ENCODE results near the gene NIM1K.
"Not testable (repeated sequence)": the region's sequence is repeated elsewhere in the genome, so short reads cannot be mapped to it uniquely, and the experiment has no call there.

The NIM1K gene

DNA sequence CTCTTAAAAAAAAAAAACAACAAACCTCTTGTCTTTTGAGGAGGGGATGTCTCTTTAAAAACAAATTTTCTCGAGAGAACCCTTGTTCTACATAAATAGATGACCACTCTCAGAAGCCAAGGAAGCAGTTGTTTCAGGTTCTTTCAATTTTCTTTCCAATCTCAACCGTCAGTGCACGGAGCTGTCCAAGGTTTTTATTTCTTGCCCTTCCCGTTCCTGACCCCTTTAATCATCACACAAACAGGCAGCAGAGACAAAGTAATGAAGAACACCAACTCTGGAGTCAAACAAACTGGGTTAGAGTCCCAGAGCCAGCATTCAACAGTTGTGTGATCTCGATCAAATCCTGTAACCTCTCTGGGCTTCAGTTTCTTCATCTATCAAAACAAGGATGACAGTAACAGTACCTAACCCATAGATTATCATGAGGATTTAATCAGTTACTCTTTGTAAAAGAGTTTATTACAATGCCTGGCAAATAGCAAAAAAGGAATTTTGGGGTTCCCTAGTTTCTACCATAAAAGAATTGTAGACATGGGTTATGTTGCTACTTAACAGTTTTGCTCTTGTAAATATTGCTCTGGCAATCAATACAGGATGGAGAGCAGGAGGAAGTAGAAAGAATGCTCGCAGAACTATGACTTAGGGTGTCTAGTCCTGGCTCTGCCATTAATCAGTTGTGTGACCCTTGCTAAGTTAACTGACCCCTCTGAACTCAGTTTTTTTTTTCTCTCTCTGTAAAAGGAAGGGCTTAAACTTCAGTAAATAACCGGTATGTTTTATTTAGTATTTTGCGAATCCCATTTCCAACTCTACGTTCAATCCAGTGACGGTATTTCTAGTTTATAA is 1.0 kb upstream of the NIM1K start:
- no peak for DNase-seq (ENCODE audit: low spot score)

DNA sequence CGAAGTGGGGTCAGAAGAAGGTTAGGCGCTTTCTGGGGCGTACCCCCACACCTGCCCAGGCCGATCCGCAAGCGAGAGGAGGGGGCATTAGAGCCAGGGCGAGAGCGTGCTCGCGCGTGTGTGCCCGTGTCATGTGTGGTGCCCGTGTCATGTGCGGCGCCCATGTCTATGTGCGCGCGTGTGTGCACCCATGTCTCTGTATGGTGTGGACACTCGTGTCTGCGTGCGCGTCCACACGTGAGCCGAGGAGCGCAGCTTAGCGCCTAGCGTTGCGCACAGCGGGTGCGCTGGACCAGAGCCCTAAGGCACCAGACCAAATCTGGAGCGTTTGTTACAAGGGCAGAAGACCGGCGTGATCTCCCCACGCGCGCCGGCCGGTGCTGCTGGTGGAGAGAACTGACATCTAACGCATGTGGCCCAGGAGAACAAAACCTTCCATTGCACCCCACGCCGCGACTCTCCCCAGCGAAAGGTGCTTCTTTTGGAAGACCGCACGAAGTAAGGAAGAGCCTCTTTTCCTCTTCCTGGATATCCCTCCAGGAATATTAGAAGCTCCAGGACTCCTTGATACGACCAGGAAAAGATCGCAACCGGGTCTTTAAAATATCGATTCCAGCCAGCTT is 644 bp downstream of the NIM1K start:
- DNase-seq (ENCODE audit: low spot score), result no peak

DNA sequence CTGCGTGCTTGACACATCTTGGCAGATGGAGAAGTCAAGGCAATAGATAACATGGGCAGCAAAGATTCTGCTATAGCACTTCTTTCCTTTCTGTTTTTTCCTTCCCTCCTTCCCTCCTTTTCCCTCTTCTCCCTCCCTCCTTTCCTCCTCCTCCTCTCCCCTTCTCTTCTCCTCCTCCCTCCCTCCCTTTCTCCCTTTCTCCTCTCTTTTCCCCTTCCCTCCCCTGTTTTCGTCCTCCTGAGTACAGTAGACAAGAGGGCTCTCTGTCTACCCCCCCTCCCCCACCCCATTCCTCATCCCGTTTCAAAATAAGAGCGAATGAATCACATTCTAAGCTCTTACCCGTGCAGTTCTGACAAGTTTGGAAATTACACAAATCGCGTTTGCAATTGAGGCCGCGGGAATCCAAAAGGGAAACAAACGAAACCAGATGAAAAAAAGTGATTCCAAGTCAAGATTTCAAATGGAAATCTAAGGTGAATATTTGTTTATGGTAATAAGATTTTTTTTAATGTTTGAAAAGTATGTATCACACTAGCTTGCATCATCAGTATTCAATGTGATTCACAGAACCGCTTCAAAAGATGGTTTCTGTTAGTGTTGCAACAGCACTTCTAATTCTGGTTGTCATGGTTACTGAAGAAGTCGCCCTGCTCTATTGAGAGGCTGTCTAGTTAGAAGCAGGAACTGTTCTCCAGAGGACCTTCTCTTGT is 1.3 kb downstream of the NIM1K start:
- DNase-seq (ENCODE audit: low spot score), result no peak

DNA sequence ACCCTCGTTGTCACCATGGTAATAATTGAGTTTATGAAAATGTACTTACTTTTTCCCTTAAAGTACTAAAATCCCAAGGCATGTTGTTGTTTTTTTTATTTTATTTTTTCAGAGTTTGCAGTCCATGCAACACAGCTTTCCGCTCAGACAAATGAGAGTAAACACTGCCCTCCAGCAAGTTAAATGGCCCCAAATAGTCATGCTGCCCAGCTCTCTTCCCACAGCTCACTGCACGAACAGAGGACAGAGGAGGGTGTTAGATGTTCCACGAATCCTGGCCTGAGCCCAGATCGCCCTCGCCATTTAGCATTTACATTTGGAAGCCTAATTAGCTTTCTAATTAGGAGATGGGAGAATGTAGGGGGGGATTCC is 1.9 kb downstream of the NIM1K start:
- DNase-seq (ENCODE audit: low spot score), result no peak

DNA sequence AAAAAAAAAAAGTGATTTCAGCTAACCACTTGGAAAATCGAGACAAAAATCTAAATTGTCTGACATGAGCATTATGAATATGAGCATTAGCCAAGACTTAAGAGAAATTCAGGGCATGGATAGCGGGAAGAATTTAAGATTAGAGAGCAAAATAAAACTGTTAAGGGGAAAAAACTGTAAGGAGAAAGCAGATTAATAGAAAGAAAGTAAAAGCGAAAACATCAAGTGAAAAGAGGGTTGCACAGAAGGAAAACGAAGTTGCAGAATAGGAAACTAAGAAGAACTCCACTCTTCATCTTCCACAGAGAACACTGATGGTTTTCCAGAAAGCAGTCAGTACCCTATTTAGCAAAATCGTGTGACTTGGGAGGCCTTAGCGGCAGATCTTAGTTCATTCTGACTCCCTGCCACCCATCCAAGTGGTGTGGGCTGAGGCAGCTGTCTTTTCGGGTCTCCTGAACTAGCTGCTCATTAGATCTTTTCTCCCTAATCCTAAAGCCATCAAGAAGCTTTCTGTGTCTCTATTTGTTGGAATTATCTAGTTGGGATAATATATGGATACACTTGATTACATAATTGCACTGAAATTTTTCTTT is 3.7 kb downstream of the NIM1K start:
- DNase-seq (ENCODE audit: low spot score), result no peak

DNA sequence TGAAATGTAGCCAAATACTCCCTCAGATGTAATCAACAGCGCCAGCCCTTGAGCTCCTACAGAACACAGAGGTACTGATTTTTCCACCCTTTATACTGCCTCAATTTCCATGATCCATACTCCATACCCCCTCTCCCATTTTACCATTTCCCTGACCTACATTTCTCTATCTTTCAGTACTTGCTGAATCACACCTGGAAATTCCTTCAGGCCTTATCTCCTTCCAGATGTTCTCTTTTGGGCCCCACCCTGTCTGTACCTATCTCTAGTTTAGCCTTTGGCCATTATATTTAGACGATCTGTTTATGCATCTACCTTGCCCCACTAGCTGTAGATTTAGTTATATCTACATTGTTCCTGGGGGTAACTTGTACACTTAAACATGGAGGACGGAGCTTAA is 5.5 kb downstream of the NIM1K start:
- no peak for DNase-seq (ENCODE audit: low spot score)

DNA sequence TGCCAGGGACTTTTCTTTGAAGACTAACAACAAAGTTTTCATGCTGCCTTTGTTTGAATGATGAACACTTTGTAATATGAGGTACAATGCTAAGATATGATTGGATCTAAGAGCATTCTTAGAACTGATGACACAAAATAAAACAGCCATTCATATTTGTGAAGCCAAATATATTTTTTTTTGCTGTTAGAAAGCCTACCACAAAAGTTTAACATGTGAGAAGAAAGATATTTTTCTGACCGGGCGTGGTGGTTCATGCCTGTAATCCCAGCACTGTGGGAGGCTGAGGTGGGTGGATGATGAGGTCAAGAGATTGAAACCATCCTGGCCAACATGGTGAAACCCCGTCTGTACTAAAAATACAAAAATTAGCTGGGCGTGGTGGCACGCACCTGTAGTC is 9.4 kb downstream of the NIM1K start:
- not testable (repeated sequence) for DNase-seq (ENCODE audit: low spot score)

DNA sequence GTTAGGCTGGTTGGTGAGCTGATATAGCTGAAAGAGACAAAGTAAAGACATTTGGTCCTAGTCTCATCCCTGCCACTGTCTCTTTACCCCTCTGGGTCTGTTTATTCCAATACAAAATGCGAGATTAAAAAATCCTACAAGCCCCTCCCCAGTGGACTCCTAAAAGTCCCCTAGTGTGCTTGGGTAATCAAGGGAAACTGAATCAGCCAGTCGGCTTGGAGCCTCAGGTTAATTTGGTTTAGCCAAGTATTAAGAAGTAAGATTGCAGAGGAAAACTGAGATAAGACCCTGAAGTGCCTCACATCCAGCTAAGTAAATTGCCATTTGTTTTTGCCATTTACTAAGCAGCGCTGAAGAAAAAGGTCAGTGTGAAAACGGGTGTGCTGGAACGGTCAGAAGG is 10.4 kb downstream of the NIM1K start:
- DNase-seq (ENCODE audit: low spot score), result no peak

DNA sequence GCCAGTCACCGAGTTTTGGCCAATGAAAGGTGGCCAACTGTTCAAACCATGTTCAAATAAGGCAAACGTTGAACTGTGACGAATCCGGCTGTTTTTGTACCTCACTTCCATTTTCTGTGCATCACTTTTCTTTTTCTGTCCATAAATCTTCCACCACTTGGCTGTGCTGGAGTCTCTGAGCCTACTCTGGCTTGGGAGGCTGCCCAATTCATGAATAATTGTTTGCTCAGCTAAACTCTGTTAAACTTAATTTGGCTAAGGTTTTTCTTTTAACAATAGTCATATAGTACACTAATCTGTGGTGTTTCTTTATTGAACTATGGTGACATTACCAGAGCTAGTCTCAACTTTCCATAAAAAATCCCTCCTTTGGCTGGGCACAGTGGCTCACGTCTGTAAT is 11.3 kb downstream of the NIM1K start:
- no peak for DNase-seq (ENCODE audit: low spot score)

DNA sequence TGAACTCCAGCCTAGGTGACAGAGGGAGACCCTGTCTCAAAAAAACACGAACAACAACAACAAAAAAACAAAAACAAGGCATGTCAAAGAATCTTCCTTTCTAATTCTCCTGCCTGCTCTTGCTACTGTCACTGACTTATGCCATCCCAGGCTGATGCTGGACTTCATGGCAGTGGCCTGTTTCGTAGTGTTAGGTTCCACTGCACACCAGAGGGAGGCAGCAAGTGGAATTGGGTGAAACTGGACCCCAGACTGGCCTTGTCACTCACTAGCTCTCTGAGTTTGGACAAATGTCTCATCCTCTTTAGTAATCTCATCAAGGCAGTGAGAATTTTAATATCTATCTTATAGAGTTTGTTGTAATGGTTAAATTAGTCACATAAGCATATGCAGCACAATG is 12.9 kb downstream of the NIM1K start:
- DNase-seq (ENCODE audit: low spot score), result no peak

DNA sequence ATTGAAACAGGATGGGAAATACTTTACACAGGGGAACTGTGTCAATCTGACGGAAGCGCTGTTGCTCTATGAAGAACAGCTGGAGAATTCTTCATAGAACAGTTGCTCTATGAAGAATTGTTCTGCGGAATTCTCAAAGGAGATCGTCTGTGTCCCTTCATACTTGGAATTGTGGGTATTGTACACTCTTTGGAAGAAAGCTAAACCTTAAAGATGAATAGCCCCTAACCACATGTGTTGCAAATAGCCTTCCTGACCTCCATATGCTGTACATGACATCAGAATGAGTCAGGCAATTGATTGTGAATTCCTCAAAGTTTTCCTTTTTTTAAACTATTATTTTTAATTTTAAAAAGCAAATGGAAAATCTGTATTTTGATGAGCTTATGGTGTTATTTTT is 15.6 kb downstream of the NIM1K start:
- no peak for DNase-seq (ENCODE audit: low spot score)

DNA sequence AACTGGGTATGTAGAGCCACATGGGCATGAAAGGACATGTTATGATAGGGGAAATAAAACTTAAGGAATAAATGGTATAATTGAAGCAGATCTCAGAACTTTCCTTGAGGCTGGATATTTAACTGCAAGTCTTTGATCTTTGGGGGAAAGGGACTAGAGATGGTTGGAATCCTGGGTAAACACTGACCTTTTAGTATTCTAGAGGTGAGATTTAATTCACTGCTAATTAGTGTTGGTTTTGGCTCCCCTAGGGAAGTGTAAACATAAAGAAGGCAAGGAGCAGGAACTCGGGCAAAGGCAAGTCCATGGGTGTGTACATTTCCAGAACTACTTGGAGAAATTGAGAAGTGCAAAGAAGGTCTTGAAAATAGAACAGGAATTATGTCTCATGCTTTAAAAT is 16.6 kb downstream of the NIM1K start:
- DNase-seq (ENCODE audit: low spot score), result no peak

DNA sequence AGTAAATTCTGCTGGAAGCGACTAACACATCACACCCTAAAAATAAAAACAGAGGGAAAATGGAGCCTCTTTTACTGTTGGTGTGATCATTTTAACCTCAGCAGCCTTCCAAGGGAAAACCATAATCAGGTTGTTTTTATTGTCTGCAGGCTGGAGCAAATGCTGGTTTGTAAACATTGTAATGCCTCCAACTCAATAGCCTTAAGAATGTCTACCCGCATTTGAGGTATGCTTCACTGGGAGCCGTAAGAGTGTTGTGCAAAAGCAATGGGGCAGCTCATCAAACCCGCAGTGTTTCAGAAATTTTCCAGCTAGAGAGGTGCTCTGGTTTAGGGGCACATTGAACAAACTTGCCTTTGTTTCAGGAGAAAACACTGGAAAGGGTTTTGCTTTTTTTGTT is 17.0 kb downstream of the NIM1K start:
- DNase-seq (ENCODE audit: low spot score), result no peak

DNA sequence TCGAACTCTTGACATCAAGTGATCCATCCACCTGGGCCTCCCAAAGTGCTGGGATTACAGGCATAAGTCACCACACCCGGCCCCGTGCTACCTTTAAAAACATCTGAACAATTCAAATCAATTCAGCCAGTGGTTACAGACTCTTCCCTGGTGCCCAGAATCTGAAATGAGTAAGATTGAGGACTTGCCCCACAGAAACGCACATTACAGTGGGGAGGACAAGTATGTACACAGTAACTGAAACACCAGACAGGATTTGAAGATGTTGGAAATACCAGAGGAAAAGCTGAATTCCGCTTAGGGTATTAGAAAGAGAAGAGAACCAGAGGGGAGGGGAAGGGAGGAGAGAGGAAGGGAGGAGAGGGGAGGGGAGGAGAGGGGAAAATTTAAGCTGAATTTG is 17.8 kb downstream of the NIM1K start:
- DNase-seq (ENCODE audit: low spot score), result no peak

DNA sequence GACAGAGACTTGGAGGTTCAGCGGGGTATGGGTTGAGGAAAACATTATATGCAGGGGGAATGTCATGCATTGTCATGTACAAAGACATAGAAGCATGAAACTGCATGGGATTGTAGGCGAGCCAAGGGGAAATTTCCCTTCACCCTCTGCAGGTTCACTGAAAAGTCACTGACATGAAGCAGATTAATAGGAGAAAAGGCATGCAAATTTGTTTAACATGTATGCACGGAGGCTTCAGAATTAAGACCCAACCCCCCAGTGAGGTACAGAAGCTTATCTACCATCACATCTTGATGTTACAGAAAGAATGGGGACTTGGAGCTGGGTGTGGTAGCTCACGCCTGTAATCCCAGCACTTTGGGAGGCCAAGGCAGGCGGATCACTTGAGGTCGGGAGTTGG is 18.5 kb downstream of the NIM1K start:
- no peak for DNase-seq (ENCODE audit: low spot score)

DNA sequence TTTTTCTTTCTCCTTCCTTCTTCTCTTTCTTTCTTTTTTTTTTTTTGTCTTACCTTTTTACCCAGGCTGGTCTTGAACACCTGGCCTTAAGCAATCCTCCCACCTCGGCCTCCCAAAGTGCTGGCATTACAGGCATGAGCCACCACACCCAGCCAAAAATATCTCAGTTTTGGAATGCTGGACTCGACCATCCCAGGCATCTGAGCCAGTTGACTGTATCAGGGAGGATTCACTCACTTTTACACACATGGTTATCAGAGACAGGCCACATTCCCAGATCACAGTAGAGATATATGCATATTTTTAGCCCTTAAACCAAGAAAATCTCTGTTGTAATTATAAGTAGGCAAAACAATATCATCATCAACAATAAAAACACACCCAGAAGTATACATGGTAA is 21.9 kb downstream of the NIM1K start:
- DNase-seq (ENCODE audit: low spot score), result no peak

DNA sequence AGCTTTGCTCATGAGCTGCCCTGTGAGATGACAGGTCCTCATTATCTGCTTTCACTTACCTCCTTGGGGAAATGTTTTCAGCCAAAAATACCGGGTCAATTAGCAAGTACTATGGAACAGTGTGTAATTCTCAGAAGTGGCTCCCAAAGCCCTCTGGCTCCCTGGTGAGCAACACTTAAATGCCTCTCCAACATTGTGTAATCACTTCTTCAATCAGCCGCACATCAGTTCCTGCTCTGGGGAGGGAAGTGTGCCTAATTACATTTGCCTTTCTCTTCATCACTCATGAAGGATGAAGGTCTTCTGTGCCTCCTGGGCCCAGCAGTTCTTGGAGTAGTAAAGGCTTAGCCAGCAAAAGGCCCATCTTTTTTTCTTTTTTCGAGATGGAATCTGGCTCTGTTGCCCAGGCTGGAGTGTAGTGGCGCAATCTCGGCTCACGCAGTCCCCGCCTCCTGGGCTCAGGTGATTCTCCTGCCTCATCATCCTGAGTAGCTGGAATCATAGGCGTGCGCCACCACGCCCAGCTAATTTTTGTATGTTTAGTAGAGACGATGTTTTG is 23.1 kb downstream of the NIM1K start:
- DNase-seq (ENCODE audit: low spot score), result no peak

DNA sequence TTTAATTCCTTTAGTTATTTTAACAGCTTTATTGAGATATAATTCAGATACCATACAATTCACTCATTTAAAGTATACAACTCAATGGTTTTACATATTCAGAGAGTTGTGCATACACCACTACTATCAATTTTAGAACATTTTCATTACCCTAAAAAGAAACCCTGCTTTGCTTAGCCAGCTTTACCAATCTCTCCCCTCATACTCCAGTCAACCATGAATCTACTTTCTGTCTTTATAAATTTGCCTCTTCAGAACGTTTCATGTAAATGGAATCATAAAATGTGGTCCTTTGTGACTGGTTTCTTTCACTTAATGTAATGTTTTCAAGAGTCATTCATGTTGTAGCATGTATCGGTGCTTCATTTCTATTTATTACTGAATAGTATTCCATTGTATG is 24.9 kb downstream of the NIM1K start:
- DNase-seq (ENCODE audit: low spot score), result no peak

DNA sequence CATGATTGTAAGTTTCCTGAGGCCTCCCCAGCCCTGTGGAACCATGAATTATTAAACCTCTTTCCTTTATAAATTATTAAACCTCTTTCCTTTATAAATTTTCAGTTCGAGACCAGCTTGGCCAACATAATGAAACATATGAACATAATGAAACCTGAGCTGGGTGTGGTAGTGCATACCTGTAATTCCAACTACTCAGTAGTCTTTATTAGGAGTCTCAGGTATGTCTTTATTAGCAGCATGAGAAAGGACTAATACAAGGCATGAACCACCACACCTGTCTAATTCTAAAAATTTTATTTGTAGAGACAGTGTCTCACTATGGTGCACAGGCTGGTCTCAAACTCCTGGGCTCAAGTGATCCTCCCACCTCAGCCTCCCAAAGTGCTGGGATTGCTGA is 27.1 kb downstream of the NIM1K start:
- no peak for DNase-seq (ENCODE audit: low spot score)

DNA sequence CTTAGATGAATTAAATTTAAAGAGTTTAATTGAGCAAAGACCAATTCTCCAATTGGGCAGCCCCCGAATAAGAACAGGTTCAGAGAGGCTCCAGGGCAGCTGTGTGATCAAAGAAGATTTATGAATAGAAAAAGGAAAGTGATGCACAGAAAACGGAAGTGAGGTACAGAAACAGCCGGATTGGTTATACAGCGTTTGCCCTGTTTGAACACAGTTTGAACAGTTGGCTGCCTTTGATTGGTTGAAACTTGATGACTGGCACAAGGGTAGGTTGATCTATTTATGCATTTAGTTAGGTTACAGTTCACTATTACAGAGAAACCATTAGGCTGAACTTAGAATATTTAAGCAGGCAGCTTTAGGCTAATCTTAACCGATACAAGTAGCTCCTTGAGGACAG is 29.5 kb downstream of the NIM1K start:
- DNase-seq (ENCODE audit: low spot score), result no peak

DNA sequence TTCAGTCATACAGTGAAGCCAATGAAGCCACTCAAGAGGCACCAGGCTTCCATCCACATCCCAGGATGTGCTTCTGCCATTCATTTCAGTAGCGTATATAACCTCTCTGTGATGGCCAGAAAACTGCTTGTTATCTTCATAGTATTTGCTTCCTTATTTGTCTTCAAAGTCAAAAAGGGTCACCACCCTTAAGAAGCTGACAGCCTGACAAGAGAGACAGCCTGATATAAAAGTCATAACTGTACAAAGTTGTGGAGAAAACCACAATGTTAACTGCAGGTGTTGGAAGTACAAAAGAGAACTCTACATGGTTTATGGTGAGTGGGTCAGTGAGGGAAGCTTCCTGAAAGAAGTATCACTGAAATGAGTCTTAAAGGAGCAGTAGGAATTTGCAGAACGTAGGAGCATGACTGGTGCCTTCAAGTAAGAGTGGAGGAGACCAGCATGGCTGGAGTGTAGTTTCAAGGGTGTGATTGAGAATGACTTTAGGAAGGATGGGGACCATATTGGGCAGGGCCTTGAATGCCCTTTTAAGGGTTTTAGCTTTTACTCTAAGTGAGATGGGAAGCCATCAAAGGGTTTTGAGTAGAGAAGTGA is 33.7 kb downstream of the NIM1K start:
- DNase-seq (ENCODE audit: low spot score), result no peak

DNA sequence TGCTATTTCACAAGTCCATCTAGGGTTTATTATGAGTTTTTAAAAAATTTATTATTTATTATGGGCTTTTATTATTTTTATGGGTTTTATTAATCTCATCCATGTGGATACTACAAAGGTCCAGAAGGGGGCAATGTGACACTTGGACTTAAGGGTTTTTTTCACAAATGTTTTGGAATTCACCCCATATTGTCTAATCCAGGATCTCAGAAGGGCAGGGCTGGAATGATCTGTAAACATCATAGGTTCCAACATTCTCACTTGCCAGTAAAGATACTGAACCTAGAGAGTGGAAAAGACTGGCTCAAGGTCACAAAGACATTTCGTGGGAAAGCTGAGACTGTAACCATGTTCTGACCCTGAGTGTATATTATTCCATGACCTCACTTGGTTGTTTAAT is 35.6 kb downstream of the NIM1K start:
- DNase-seq (ENCODE audit: low spot score), result no peak

Measured in left forelimb (tissue), 1 donor.